Daoy (cell line): ENCODE data around the gene ST3GAL2. TPM values are rescaled to one million over a fixed set of nuclear protein-coding genes. Genes with fewer than 3 reads are reported as not detected.
"Not testable (repeated sequence)": the region's sequence is repeated elsewhere in the genome, so short reads cannot be mapped to it uniquely, and the experiment has no call there.

Source experiments
- DNase-seq: peaks from one replicate; pipeline ENCODE4 v3.0.0-alpha.2; 2015; ENCODE audit warnings: low read depth
- total RNA-seq: library from RNA; depleted of rRNA; stranded (reverse); fragments of >200 nt; shearing (Covaris generic); gene quantifications from 2 replicates; pipeline ENCODE4 v1.2.3, GENCODE V29; 2014; rRNA removed

The ST3GAL2 gene
- total RNA-seq, 1 experiment from 2014 or later = 22.1 TPM

GRCh38 chr16:70337814-70338213, 101.1 kb downstream of the ST3GAL2 start:
- DNase-seq = no peak

GRCh38 chr16:70332728-70333127, 106.2 kb downstream of the ST3GAL2 start:
- not testable (repeated sequence) for DNase-seq

DNA sequence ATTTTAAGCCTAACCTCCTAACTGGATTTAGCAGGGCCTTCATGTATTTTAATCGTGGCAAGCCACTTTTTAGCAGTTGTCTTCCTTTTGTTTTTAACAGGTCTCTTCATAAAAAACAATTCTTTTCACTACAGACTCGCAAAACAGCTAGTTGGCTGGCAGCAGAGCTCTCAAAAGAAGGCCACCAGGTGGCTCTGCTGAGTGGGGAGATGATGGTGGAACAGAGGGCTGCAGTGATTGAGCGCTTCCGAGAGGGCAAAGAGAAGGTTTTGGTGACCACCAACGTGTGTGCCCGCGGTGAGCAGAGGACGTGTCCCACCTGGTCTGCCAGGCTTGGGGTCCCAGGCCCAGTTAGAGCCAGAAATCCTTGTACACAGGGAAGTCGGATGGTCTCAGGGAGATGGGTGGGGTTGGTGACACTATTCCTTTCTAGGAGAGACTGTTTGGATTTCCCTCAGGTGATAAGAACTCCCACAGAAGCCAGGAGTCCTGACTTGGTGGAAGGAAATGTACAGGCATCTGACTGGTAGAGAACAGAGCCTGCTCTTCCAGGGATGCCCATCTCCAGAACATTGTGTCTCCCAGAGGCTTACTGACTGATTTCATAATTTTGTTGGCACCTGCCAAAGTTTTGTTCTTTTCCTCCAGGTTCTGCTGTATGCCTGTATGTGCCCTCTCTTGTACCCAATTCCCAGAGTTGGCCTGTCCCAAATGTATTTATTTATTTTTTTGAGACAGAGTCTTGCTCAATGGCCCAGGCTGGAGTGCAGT, 107.1 kb downstream of the ST3GAL2 start:
- DNase-seq = no peak

DNA sequence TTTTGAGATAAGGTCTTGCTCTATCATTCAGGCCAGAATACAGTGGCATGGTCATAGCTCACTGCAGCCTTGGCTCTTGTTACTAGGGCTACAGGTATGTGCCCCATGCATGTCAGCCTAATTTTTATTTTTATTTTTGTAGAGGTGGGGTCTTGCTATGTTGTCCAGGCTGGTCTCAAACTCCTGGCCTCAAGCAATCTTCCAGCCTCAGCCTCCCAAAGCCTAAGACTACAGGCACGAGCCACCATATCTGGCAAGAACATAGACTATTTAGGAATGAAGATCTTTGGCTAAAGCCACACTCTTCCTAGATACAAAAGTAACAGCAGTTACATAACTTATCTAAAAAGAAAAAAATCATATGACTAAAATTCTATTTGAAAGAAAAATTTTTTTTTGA, 107.8 kb downstream of the ST3GAL2 start:
- no peak for DNase-seq

Other genes with a start within 250 kb of the ST3GAL2 start
- gene EXOSC6, start 187.2 kb downstream of the ST3GAL2 start, total RNA-seq = 28.1 and 35.6 TPM in 2 replicates
- gene AARS1, start 149.6 kb downstream of the ST3GAL2 start, total RNA-seq = 43.1 and 52.7 TPM in 2 replicates
- gene DDX19B, start 139.9 kb downstream of the ST3GAL2 start, total RNA-seq = 15.4 and 30.1 TPM in 2 replicates
- gene DDX19A, start 92.2 kb downstream of the ST3GAL2 start, total RNA-seq = 37.6 and 48.1 TPM in 2 replicates
- 2.1 and 6.7 TPM in 2 replicates for gene FCSK, start 15.5 kb upstream of the ST3GAL2 start, total RNA-seq
- 35.3 and 35.5 TPM in 2 replicates for gene COG4, start 84.5 kb upstream of the ST3GAL2 start, total RNA-seq
- gene SF3B3, start 84.7 kb upstream of the ST3GAL2 start, total RNA-seq = 117 and 130 TPM in 2 replicates
- 0.54 and 2.7 TPM in 2 replicates for gene IL34, start 207.5 kb upstream of the ST3GAL2 start, total RNA-seq
- 3.1 and 4.5 TPM in 2 replicates for gene MTSS2, start 247.0 kb upstream of the ST3GAL2 start, total RNA-seq